PFSK-1 (cell line): ENCODE results near the gene TCEANC.

Source experiments
- FOXP2 ChIP-seq: optimal IDR thresholded peaks from 2 replicates; pipeline ENCODE3; 2011; ENCODE audit warnings: borderline replicate concordance, control low read depth, inconsistent platforms; ENCODE audit not compliant: insufficient read depth; ENCODE audit errors: extremely low read length, extremely low read depth
- POLR2AphosphoS5 ChIP-seq: IDR thresholded peaks from 2 replicates; pipeline ENCODE4 v1.6.1; 2012; ENCODE audit warnings: low read depth, mild to moderate bottlenecking, control low read depth, low read length, moderate library complexity
- REST ChIP-seq, 2 experiments: IDR thresholded peaks; 2 replicates each; pipeline versions ENCODE4 v1.6.1 to v1.8.0; 2011 to 2012; ENCODE audit warnings: low read depth in 2 of 2, low read length in 2 of 2, control low read depth in 1 of 2, inconsistent platforms in 1 of 2, mild to moderate bottlenecking in 1 of 2, moderate library complexity in 1 of 2; ENCODE audit not compliant: insufficient read depth in 1 of 2
- SIN3A ChIP-seq: IDR thresholded peaks from 2 replicates; pipeline ENCODE4 v1.6.1; 2012; ENCODE audit warnings: mild to moderate bottlenecking, low read length, moderate library complexity, borderline replicate concordance; ENCODE audit not compliant: insufficient read depth
- TAF1 ChIP-seq: IDR thresholded peaks from 2 replicates; pipeline ENCODE4 v1.6.1; 2012; ENCODE audit warnings: low read length, control low read depth, borderline replicate concordance; ENCODE audit not compliant: insufficient read depth

DNA sequence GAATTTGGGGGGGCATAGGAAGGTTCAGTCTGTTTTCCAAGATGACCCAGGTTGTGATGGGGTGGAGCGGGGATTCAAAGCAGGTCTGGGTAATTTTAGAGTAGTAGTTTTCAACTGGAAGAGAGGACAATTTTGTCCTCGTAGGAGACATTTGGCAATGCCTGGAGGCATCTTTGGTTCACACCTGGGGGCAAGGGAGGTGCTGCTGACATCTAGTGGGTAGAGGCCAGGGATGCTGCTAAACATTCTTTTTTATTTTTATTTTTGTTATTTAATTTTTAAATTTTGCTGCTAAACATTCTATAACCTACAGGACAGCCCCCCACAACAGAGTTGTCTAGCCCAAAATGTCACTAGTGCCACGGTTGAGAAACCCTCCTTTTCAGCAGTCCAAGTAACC, 37.9 kb downstream of the TCEANC start:
- TF ChIP-seq POLR2AphosphoS5 (no peak), TAF1 (no peak), REST (IDR thresholded peaks at IDR 0.05; ENCODE audit: insufficient read depth in 1 of 2, low read depth in 2 of 2, low read length in 2 of 2) (no peak), SIN3A (no peak), FOXP2 (no peak)
